Measurements from ENCODE around the gene FNDC3B. TPM values are rescaled to one million over a fixed set of nuclear protein-coding genes. Genes with fewer than 3 reads are reported as not detected.
A peak's percentile ranks its signal among the peaks of the same experiment; 100 is the strongest.

FNDC3B gene
- total and polyA plus RNA-seq, 9 of the 15 experiments (the other 6 are each of a cell fraction or from before 2014, with no cell fraction given), result 7.0 to 35.8 (median 16.2) TPM

GRCh38 chr3:172307141-172307560 lies 267.8 kb downstream of the FNDC3B start (continued):
- no peak; the same call in 1 of the 2 replicates for TF ChIP-seq PHF21A (IDR thresholded peaks at IDR 0.05; ENCODE audit: borderline replicate concordance, low read depth)
- TF ChIP-seq SREBF1 (IDR thresholded peaks at IDR 0.05; ENCODE audit: borderline replicate concordance, low read depth, low read length), result no peak
- TF ChIP-seq, protein P1, sequence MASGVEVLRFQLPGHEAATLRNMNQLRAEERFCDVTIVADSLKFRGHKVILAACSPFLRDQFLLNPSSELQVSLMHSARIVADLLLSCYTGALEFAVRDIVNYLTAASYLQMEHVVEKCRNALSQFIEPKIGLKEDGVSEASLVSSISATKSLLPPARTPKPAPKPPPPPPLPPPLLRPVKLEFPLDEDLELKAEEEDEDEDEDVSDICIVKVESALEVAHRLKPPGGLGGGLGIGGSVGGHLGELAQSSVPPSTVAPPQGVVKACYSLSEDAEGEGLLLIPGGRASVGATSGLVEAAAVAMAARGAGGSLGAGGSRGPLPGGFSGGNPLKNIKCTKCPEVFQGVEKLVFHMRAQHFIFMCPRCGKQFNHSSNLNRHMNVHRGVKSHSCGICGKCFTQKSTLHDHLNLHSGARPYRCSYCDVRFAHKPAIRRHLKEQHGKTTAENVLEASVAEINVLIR (CRISPR knock-in tag; IDR thresholded peaks at IDR 0.05), result no peak
- no peak for TF ChIP-seq ZBTB40 (IDR thresholded peaks at IDR 0.05)
- TF ChIP-seq ZBTB40 (CRISPR knock-in tag; IDR thresholded peaks at IDR 0.05), result no peak
- TF ChIP-seq, protein P2, sequence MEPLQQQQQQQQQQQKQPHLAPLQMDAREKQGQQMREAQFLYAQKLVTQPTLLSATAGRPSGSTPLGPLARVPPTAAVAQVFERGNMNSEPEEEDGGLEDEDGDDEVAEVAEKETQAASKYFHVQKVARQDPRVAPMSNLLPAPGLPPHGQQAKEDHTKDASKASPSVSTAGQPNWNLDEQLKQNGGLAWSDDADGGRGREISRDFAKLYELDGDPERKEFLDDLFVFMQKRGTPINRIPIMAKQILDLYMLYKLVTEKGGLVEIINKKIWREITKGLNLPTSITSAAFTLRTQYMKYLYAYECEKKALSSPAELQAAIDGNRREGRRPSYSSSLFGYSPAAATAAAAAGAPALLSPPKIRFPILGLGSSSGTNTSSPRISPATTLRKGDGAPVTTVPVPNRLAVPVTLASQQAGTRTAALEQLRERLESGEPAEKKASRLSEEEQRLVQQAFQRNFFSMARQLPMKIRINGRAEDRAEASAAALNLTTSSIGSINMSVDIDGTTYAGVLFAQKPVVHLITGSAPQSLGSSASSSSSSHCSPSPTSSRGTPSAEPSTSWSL (CRISPR knock-in tag; IDR thresholded peaks at IDR 0.05; ENCODE audit: borderline replicate concordance), result no peak
- TF ChIP-seq ARNT (IDR thresholded peaks at IDR 0.05), result no peak
- TF ChIP-seq GTF2A2 (tag; IDR thresholded peaks at IDR 0.05), result no peak
- TF ChIP-seq STAT5B (CRISPR knock-in tag; IDR thresholded peaks at IDR 0.05), result no peak
- TF ChIP-seq TRIM25 (IDR thresholded peaks at IDR 0.05; ENCODE audit: borderline replicate concordance), result no peak
- no peak for TF ChIP-seq HNRNPUL1 (IDR thresholded peaks at IDR 0.05; ENCODE audit: low read length)
- no peak for TF ChIP-seq FOXK1 (CRISPR knock-in tag; IDR thresholded peaks at IDR 0.05; ENCODE audit: borderline replicate concordance)
- no peak for TF ChIP-seq MCM7 (IDR thresholded peaks at IDR 0.05)
- peak; percentile 45; the same call in 1 of the 2 replicates for TF ChIP-seq CBFA2T2 (conservative IDR thresholded peaks at IDR 0.05)
- peak; percentile 53 for TF ChIP-seq CCNT2 (IDR thresholded peaks at IDR 0.05; ENCODE audit: borderline replicate concordance, extremely low read depth, insufficient read length, low read depth, low read length)
- no peak for TF ChIP-seq ZNF212 (CRISPR knock-in tag; IDR thresholded peaks at IDR 0.05)
